HG03175 (cell line): Measurements from ENCODE around the gene CBY1.

ENCODE experiments used
- ATAC-seq: cut with Tn5 transposase; IDR thresholded peaks from one replicate; pipeline ENCODE4 v1.9.1; 2021; ENCODE audit warnings: mild to moderate bottlenecking, moderate library complexity; ENCODE audit not compliant: unreplicated experiment

CBY1 gene

GRCh38 chr22:38649841-38650522 lies 6.5 kb upstream of the CBY1 start:
- no peak for ATAC-seq

- ATAC-seq: no peak
Measured at GRCh38 chr22:38652859-38653258, 3.6 kb upstream of the CBY1 start.

- no peak for ATAC-seq
Measured at GRCh38 chr22:38653741-38654140, 2.7 kb upstream of the CBY1 start.

DNA sequence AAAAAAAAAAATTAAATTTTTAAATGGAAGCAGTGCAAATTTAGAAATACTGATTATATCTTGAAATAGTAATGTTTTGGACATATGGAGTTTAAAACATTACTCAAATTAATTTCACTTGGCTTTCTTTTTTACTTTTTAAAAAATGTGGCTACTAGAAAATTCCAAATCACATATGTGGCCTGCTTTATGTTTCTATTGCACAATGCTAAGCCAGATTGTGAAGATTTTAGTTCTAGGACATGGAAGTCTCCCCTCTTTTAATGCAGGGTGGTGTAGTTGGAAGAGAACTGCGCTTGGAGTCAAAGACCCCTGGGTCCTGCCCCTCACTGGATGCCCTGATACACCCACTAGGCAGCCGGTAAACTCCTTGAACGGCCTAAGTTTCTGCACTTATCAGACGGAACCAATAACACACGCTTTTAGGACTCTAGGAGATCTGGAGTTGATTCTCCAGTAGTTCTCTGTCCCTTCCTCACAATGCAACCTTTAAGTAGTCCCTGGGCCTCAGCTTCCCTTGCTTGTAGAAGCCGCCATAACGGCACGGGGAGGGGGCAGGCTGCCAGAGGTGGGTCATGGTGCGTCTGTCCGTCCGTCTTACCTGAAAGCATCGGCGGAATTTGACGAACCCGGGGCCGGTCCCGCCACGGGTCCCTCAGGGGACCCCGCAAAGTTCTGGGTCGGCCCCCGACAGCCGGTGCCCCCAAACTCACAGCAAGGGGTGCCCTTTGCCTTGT lies 751 bp upstream of the CBY1 start:
- ATAC-seq: no peak

GRCh38 chr22:38657045-38657909 lies 839 bp downstream of the CBY1 start:
- peak; percentile 28 for ATAC-seq

GRCh38 chr22:38674888-38675287 lies 18.4 kb downstream of the CBY1 start:
- no peak for ATAC-seq

DNA sequence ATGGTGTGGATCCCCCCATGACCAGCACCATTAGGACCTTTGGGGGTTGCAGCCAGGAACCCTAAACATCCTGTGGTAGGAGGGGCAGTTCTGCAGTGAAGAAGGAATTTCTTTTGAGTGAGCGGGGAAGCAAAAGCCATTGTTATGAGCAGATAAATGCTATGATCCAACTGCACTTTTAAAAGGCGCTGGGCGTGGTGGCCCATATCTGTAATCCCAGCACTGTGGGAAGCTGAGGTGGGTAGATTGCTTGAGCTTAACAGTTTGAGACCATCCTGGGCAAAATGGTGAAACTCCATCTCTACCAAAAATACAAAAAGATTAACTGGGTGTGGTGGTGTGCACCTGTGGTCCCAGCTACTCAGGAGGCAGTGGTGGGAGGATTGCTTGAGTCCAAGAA lies 19.4 kb downstream of the CBY1 start:
- ATAC-seq: no peak

DNA sequence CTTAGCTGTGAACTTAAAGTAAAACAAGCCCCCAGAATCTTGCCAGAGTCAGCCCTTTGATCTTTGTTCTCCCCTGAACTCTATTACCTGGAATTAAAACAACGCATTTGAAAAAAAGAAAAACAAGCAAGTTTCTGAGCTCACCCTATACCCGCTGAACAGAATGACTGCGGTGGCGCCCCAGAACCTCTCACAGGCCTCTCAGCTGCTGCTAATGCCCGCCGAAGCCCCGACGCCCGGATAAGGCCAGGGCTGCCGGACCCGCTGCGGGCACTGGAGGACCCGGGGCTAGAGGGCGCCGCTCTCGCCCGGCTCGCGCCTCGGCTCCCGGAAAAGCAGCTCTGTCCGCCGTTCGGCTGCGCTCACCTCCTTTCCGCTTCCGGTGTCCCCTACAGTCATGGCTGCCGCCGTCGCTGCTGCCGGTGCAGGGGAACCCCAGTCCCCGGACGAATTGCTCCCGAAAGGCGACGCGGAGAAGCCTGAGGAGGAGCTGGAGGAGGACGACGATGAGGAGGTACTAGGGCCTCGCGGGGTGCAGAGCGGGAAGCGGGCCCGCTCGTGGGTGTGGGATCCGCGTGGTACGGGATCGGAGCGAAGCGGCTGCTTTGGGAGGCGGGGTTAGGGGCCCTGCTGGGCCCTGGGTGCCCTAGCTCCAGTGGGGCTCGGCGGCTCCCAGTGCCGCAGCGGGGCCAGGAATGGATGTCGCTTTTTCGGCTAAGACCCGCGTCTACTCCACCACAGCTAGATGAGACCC lies 25.3 kb downstream of the CBY1 start, which contains the start of gene TOMM22:
TSS of gene TOMM22 (plus strand) at position 376 of the 754 bp plus-strand sequence. CDS start at position 398, 22 bp downstream.
- peak; percentile 95 for ATAC-seq

DNA sequence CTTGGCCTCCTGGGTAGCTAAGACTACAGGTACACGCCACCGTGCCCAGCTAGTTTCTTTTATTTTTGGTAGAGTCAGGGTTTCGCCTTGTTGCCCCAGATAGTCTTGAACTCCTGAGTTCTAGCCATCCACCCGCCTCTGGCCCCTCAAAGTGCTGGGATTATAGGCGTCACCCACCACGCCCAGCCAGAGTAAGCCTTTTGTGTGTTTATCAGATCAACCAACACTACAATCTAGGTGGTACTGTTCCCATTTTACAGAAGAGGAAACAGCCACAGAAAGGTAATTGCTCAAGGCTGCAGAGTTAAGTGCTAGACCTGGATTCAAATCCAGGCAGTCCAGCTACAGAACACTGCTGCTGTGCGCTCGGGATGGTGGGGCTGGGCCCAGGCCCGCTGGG lies 28.5 kb downstream of the CBY1 start:
- no peak for ATAC-seq

DNA sequence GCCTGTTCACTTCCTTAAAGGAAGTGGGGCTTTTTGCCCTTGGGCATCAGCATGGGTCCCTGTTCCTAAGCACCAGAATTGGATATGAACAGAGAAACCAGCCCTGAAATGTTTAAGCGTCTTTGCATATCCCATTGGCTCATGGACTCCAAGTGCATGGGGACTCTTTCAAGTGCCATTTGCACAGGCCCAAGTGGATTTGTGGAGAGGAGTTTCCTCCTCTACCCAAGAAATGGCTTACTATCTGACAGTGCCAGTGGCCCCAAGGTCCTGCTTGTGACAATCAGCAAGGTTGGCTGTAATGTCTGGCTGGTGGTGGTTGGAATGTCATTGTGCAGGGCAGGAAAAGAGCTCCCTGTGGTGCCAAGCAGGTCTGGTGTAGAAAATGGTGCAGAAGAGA lies 29.3 kb downstream of the CBY1 start:
- no peak for ATAC-seq

DNA sequence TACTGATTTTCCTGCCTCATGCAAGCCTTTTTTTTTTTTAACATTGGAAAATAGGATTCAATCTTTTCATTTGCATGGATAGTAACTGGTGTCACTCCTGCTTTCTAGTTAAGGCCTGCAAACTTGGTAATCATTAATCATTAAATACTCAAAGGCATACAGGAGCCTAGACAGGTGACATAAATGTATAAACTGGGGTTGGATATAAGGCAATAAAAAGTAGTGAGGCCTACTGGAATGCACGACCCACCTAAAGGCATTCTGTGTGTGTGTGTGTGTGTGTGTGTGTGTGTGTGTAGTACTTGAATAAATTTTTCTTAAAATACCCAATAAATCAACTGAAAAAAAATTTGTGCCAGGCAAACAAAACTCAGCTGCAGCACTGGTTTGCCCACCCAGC lies 33.2 kb downstream of the CBY1 start:
- no peak for ATAC-seq

- ATAC-seq: no peak
Measured at GRCh38 chr22:38694049-38694448, 37.6 kb downstream of the CBY1 start.

DNA sequence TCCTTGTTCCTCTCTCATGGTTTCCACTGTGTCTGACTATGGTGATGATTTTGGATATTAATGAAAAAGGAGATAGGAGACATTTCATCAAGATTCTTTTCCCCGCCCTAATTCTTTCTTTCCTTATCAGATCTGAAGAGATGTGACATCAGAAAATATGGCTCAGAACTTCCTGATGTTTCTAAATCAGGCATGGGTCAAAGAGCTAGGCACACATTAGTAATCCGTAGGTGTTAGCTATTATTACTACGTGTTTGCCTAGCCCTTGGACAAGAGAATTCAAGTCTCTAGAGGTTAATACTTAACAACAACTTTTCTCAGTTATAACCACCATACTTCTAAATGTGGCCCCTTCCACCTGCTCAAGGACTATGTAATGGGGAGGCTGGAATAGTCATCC lies 38.5 kb downstream of the CBY1 start:
- no peak for ATAC-seq

DNA sequence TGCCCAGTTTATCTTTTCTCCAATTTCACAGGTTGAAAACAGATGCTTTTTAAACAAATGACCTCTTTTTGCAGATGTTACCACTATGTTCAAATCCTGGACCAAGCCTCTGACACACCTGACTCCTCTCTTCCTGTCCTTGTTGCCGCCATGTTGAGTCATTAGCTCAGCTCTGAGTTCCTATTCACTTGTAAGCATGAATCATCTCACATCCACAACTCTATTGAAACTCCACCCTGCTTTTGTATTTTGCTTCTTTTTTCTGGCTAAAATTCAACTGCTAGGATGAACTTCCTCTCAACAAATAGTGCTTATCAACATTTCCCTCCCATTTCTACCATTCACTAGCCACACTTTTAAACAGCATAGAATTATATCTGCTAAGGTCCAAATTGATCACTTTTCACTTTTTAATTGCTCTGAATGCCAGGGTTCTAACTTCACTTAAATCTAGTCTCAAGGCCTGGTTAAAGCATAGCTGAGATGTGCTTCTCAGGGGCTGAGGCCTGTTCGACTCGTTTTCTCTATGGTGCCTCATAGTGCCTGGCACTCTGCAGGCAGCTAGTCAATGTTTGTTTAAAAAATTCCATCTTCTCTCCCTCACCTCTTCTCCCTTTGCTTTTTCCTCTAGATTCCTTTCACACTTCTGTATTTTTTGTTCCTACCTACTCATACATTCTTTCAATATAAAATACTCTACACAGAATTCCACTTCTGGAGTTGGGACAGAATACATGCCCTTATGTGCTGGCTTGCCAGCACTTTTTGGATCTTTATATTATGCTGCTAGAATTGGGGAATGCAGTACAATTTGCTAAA lies 40.4 kb downstream of the CBY1 start:
- no peak for ATAC-seq

- no peak for ATAC-seq
Measured at GRCh38 chr22:38697425-38698089, 41.1 kb downstream of the CBY1 start.

- no peak for ATAC-seq
Measured at GRCh38 chr22:38698407-38699094, 42.1 kb downstream of the CBY1 start.

GRCh38 chr22:38699143-38699542 lies 42.7 kb downstream of the CBY1 start:
- no peak for ATAC-seq

GRCh38 chr22:38699784-38700183 lies 43.3 kb downstream of the CBY1 start:
- ATAC-seq: no peak

GRCh38 chr22:38700270-38700788 lies 43.9 kb downstream of the CBY1 start:
- ATAC-seq: peak; percentile 21
